ENCODE measurements around the gene RNF17.
"Not testable (repeated sequence)": the region's sequence is repeated elsewhere in the genome, so short reads cannot be mapped to it uniquely, and the experiment has no call there.

RNF17 gene

GRCh38 chr13:24763596-24764275, at the start of gene RNF17:
TSS of gene RNF17 (plus strand) at chr13:24764169. CDS start at chr13:24764204, 35 bp downstream.
- no peak for FAIRE-seq
- no peak for DNase-seq (ENCODE audit: insufficient read length, low spot score)

GRCh38 chr13:24716011-24716410, 48.0 kb upstream of the RNF17 start:
- DNase-seq (ENCODE audit: insufficient read length, low spot score) (no peak), FAIRE-seq (no peak)

GRCh38 chr13:24716446-24716845, 47.5 kb upstream of the RNF17 start:
- DNase-seq (ENCODE audit: insufficient read length, low spot score) (no peak), FAIRE-seq (no peak)

GRCh38 chr13:24717217-24717616, 46.8 kb upstream of the RNF17 start:
- FAIRE-seq: no peak
- no peak for DNase-seq (ENCODE audit: insufficient read length, low spot score)

GRCh38 chr13:24718192-24718965, 45.6 kb upstream of the RNF17 start:
- FAIRE-seq (no peak), DNase-seq (ENCODE audit: insufficient read length, low spot score) (no peak)

- DNase-seq (ENCODE audit: insufficient read length, low spot score) (no peak), FAIRE-seq (no peak)
Measured at GRCh38 chr13:24719139-24719538, 44.8 kb upstream of the RNF17 start.

GRCh38 chr13:24723206-24723605, 40.8 kb upstream of the RNF17 start:
- no peak for FAIRE-seq

GRCh38 chr13:24724714-24725113, 39.3 kb upstream of the RNF17 start:
- FAIRE-seq: no peak
- DNase-seq (ENCODE audit: insufficient read length, low spot score): no peak

More at GRCh38 chr13:24723206-24723605, 40.8 kb upstream of the RNF17 start:
- no peak for DNase-seq (ENCODE audit: insufficient read length, low spot score)

GRCh38 chr13:24725379-24725778, 38.6 kb upstream of the RNF17 start:
- DNase-seq (ENCODE audit: insufficient read length, low spot score) (no peak), FAIRE-seq (no peak)

- FAIRE-seq (no peak), DNase-seq (ENCODE audit: insufficient read length, low spot score) (peak; percentile 83)
Measured at GRCh38 chr13:24727731-24728601, 36.0 kb upstream of the RNF17 start.

- DNase-seq (ENCODE audit: insufficient read length, low spot score): not testable (repeated sequence)
Measured at GRCh38 chr13:24730873-24731567, 32.9 kb upstream of the RNF17 start.

GRCh38 chr13:24734950-24735349, 29.0 kb upstream of the RNF17 start:
- FAIRE-seq: no peak

More at GRCh38 chr13:24730873-24731567, 32.9 kb upstream of the RNF17 start:
- FAIRE-seq: peak; percentile 73

GRCh38 chr13:24737042-24737441, 26.9 kb upstream of the RNF17 start:
- FAIRE-seq (no peak), DNase-seq (ENCODE audit: insufficient read length, low spot score) (no peak)

More at GRCh38 chr13:24734950-24735349, 29.0 kb upstream of the RNF17 start:
- no peak for DNase-seq (ENCODE audit: insufficient read length, low spot score)

GRCh38 chr13:24738366-24738847, 25.6 kb upstream of the RNF17 start:
- FAIRE-seq (no peak), DNase-seq (ENCODE audit: insufficient read length, low spot score) (no peak)

GRCh38 chr13:24740014-24740890, 23.7 kb upstream of the RNF17 start:
- FAIRE-seq (no peak), DNase-seq (ENCODE audit: insufficient read length, low spot score) (no peak)

- DNase-seq (ENCODE audit: insufficient read length, low spot score) (no peak), FAIRE-seq (no peak)
Measured at GRCh38 chr13:24741016-24741662, 22.8 kb upstream of the RNF17 start.

GRCh38 chr13:24741791-24742190, 22.2 kb upstream of the RNF17 start:
- FAIRE-seq: no peak
- DNase-seq (ENCODE audit: insufficient read length, low spot score): no peak

- no peak for DNase-seq (ENCODE audit: insufficient read length, low spot score)
Measured at GRCh38 chr13:24742294-24742693, 21.7 kb upstream of the RNF17 start.

GRCh38 chr13:24742977-24743376, 21.0 kb upstream of the RNF17 start:
- FAIRE-seq (no peak), DNase-seq (ENCODE audit: insufficient read length, low spot score) (no peak)

More at GRCh38 chr13:24742294-24742693, 21.7 kb upstream of the RNF17 start:
- no peak for FAIRE-seq

Data from GM19239 (cell line).